ENCODE results near the gene ETV4.

The ETV4 gene

GRCh38 chr17:43540821-43541674, 5.1 kb downstream of the ETV4 start:
- H3K9me2 ChIP-seq (replicated peaks; ENCODE audit: low read depth, low read length): no peaks in the 10 kb centered on the region
- H3K9ac ChIP-seq (ENCODE audit: low read depth, low read length, poor library complexity, severe bottlenecking): no peak overlapping the region
- TF ChIP-seq EZH2phosphoT487 (IDR thresholded peaks at IDR 0.05; ENCODE audit: borderline replicate concordance) (no peak), CTCF (conservative IDR thresholded peaks at IDR 0.05; ENCODE audit: low read length) (no peak)

DNA sequence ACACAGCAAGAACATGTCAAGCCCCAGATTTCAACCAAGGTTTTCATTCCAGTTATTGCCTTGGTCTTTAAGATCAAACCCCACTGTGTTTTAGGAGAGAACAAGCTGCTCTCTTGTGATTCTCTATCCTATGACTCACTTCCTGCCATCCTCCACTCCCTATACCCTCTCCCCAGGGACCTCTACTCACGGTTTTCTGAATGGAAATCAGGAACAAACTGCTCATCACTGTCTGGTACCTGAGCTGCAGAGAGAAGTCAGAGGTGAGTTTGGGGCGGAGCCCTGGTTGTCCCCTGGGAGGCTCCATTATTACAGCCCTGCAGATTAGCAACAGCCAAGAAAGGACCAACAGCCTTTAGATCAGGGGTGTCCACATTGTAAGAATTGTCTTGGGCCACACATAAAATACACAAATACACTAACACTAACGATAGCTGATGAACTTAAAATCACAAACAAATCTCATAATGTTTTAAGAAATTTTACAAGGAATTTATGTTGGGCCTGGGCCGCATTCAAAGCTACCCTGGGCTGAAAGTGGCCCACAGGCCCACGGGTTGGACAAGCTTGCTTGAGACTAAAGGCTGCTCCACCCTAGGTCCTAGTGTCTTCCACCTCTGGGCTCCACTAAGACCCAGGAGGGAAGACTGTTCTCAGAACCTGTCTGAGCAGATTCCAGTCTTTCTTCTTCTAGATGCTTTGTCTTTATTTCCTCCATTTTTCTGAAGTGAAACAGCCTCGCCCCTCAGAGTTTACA, 9.7 kb downstream of the ETV4 start:
- Histone ChIP-seq H3K9ac (ENCODE audit: low read depth, low read length, poor library complexity, severe bottlenecking) (no peak overlapping the region), H4K20me1 (ENCODE audit: insufficient read depth, low read length, poor library complexity, severe bottlenecking) (no peaks in the 10 kb centered on the region), H3K4me2 (ENCODE audit: low read depth, low read length, poor library complexity, severe bottlenecking) (no peak overlapping the region), H3K27me3 (ENCODE audit: insufficient read depth, low read length, poor library complexity, severe bottlenecking) (no peaks in the 10 kb centered on the region), H3K4me1 (ENCODE audit: insufficient read depth, low read length, poor library complexity, severe bottlenecking) (peaks cover 6% of the 10 kb centered on the region), H3K9me3 (ENCODE audit: insufficient read depth, low read depth, low read length) (no peaks in the 10 kb centered on the region), H3K4me3 (ENCODE audit: low read length, poor library complexity, severe bottlenecking) (no peak overlapping the region), H3K79me2 (ENCODE audit: insufficient read depth, low read length) (no peaks in the 10 kb centered on the region), H3K9me2 (replicated peaks; ENCODE audit: low read depth, low read length) (no peaks in the 10 kb centered on the region), H3F3A (ENCODE audit: low read depth) (no peaks in the 10 kb centered on the region), H3K36me3 (ENCODE audit: insufficient read depth, low read length) (no peaks in the 10 kb centered on the region), H2AFZ (ENCODE audit: low read length) (no peak overlapping the region)
- no peak for TF ChIP-seq EZH2phosphoT487 (IDR thresholded peaks at IDR 0.05; ENCODE audit: borderline replicate concordance)
- no peak for TF ChIP-seq CTCF (conservative IDR thresholded peaks at IDR 0.05; ENCODE audit: low read length)

More at GRCh38 chr17:43540821-43541674, 5.1 kb downstream of the ETV4 start:
- Histone ChIP-seq H3K4me3 (ENCODE audit: low read length, poor library complexity, severe bottlenecking) (no peak overlapping the region), H3K4me1 (ENCODE audit: insufficient read depth, low read length, poor library complexity, severe bottlenecking) (peaks cover 4% of the 10 kb centered on the region), H2AFZ (ENCODE audit: low read length) (no peak overlapping the region), H3K9me3 (ENCODE audit: insufficient read depth, low read depth, low read length) (no peaks in the 10 kb centered on the region), H3K4me2 (ENCODE audit: low read depth, low read length, poor library complexity, severe bottlenecking) (no peak overlapping the region), H3K79me2 (ENCODE audit: insufficient read depth, low read length) (no peaks in the 10 kb centered on the region), H3F3A (ENCODE audit: low read depth) (no peaks in the 10 kb centered on the region), H3K27me3 (ENCODE audit: insufficient read depth, low read length, poor library complexity, severe bottlenecking) (no peaks in the 10 kb centered on the region), H3K36me3 (ENCODE audit: insufficient read depth, low read length) (no peaks in the 10 kb centered on the region), H4K20me1 (ENCODE audit: insufficient read depth, low read length, poor library complexity, severe bottlenecking) (no peaks in the 10 kb centered on the region)

DNA sequence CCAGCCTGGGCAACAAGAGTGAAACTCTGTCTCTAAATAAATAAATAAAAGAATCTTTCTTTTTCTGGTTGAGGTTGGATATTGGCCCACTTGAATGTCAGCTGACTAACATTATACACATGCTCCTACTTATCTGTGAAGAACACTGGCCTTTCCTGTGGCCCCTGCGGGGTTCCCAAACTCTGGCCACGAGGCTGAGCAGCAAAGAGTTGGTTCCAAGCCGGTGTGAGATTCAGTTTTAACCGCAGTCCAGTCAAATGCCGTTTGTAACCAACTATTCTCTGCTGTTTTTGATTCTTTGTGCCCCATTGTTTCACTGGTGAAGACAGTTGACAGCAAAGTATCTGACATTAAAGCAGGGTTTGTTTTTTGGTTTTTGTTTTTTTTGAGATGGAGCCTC, 11.2 kb downstream of the ETV4 start:
- Histone ChIP-seq H3K36me3 (ENCODE audit: insufficient read depth, low read length) (no peaks in the 10 kb centered on the region), H3K9me3 (ENCODE audit: insufficient read depth, low read depth, low read length) (no peaks in the 10 kb centered on the region), H3K4me1 (ENCODE audit: insufficient read depth, low read length, poor library complexity, severe bottlenecking) (peaks cover 6% of the 10 kb centered on the region), H3K27me3 (ENCODE audit: insufficient read depth, low read length, poor library complexity, severe bottlenecking) (no peaks in the 10 kb centered on the region), H3F3A (ENCODE audit: low read depth) (no peaks in the 10 kb centered on the region), H3K4me3 (ENCODE audit: low read length, poor library complexity, severe bottlenecking) (no peak overlapping the region), H3K9me2 (replicated peaks; ENCODE audit: low read depth, low read length) (no peaks in the 10 kb centered on the region), H4K20me1 (ENCODE audit: insufficient read depth, low read length, poor library complexity, severe bottlenecking) (no peaks in the 10 kb centered on the region), H2AFZ (ENCODE audit: low read length) (no peak overlapping the region), H3K79me2 (ENCODE audit: insufficient read depth, low read length) (no peaks in the 10 kb centered on the region), H3K4me2 (ENCODE audit: low read depth, low read length, poor library complexity, severe bottlenecking) (no peak overlapping the region), H3K9ac (ENCODE audit: low read depth, low read length, poor library complexity, severe bottlenecking) (no peak overlapping the region)
- TF ChIP-seq CTCF (conservative IDR thresholded peaks at IDR 0.05; ENCODE audit: low read length) (no peak), EZH2phosphoT487 (IDR thresholded peaks at IDR 0.05; ENCODE audit: borderline replicate concordance) (no peak)
